ENCODE data around the gene RCVRN.

Gene RCVRN

DNA sequence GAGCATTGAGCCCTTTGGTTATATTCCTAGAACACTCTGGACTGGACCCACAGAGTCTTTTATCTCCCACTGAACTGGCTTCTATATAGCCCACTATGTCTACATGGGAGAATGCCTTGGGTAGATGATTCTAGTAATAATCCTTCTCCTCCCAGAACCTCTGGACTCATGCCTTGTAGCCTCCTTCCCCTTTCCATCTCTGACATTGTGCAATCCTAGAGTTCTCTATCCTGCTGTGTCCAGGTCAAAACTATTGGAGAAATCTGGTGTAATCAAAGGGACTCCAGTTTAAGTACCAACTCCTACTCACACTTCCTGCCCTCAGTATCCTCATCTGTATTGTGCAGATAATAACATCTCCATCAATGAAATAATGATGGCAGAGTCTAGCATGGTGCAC lies 9.1 kb downstream of the RCVRN start:
- no peak for DNase-seq

DNA sequence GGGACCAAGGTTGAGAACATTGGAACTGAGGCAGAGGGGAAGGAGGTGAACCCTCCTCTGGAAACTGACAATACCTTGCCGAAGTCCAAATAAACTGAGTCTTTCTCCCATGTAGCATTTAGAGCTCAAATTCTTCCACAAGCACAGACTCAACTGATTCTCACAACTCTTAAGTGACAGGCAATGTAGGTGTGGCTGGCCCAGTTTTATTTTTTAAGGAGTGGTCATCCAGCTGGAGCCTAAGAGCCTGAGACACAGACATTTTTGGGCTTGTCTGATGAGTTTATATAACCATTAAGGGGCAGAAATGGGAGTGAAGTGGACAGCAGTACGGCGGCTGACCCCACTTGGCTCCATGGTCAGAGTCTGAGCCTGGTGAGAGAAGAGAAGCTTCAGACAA lies 10.8 kb downstream of the RCVRN start:
- no peak for DNase-seq

DNA sequence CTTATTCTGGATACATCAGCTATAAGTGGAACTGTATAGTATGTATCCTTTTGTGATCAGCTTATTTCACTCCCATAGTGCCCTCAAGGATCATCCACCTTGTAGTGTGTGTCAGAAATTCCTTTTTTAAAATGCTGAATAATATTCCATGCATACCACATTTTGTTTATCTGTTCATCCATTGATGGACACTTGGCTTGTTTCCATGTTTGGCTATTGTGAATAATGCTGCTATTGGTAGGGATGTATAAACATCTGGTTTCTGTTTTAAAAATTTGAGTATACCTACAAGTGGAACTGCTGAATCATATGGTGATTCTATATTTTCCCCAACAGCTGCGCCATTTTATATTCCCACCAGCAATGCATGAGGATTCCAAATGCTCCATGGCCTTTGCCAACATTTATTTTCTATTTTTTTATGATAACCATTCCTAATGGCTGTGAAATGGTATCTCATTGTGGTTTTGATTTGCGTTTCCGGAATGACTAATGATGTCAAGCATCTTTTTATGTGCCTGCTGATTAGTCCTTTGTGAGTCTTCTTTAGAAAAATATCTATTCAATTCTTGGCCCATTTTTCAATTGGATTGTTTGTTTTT lies 11.6 kb downstream of the RCVRN start:
- no peak for DNase-seq

DNA sequence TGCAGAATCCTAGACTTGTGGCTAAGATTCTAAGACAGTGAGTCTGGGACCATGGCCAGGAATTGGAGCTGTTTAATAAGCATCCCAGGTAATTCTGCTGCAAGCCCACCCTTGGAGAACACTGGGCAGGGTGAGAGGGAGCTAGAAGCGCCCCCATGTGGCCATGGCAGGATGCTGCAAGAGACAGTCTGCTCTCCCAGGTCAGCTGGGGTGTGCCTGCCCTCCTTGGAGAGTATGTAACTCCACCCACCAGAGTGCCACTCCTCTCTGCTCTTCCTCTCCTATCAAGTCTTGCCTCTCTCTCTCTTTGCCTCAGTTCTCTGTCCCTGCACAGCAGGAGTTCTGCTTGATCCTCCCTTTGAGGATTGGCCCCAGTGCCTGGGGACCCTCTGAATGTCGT lies 14.9 kb downstream of the RCVRN start:
- no peak for DNase-seq

DNA sequence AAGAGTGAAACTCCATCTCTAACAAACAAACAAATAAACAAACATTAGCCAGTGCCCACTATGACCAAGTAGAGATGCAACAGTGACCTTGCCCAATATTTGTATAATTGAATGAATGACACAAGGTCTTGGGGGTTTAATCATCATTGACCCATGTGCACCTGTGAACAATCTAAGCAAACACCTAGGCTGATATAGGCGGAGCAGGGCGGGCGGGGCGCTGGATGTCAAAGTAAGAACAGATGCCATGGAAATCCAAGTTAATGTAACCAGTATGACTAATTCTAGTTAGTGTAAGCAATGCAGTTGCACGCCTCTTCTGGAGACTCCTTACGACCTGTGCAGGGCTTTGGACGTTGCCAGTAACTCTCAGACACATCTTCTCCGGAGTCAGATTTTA lies 17.6 kb downstream of the RCVRN start:
- DNase-seq, result no peak

DNA sequence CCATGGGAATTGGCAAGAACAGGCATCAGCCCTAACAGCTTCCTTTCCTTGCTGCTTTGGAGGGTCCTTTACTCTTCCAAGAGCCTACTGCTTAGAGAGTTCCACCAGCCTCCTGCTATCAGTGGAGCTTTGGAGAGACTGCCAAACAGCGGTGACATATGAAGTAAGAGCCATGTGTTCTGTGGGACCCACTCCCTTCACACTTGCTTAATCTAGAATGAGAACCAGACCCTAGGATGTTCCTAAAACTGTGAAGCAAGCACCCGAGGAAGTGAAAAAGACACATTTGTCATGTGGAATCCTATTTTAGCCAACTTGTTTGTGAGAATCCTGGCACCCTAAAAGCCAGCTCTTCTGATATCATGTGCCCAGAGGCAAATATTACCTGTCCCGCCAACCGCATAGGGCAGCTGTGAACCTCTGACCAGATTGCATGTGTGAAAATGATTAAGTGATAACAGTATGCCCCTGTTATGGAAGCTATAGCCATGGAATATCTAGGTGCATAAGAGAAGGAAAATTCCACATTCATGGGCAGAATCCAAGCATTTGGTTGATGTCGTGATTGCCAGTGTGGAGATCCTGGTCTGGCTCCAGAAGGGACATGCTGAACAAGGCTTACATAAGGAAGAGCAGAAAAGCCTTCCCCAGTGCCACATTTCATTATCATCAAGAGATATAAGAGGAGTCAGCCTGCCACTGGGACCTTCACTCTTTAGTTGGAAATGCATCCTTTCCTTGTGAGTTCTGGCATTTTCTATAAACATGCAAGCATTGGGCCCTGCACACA lies 18.7 kb downstream of the RCVRN start:
- no peak for DNase-seq

DNA sequence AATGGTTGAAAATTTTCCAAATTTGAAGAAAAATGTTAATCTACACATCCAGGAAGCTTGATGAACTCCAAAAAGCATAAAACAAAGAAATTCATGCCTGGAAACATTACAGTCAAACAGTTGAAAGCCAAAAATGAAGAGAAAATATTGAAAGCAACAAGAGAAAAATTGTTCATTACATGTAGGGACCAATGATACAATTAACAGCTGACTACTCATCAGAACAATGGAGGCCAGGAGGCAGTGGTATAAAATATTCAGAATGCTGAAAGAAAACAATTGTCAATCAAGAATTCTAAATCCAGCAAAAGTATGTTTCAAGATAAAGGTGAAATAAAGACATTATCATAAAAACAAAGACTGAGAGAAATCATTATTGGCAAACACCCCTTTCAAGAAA lies 21.6 kb downstream of the RCVRN start:
- no peak for DNase-seq

DNA sequence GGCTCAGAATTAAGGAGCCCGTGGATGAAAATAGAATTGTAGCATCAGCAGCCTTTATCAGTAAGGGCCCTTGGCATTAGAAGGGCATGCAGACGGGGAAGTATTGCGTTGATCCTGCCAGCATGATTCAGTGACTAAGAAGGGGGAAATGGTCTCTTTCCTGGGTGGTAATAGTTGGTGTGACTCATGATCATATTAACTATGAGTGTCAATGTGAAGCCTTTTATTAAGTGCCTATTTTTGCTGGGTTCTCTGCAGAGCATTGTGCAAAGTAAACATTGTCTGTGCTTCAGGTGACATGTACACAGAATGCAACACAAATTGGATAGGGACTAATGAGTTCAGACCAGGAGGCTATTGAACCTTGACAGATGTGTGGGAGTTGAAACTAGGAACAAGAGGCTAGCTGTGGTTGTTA lies 24.5 kb downstream of the RCVRN start:
- no peak for DNase-seq

DNA sequence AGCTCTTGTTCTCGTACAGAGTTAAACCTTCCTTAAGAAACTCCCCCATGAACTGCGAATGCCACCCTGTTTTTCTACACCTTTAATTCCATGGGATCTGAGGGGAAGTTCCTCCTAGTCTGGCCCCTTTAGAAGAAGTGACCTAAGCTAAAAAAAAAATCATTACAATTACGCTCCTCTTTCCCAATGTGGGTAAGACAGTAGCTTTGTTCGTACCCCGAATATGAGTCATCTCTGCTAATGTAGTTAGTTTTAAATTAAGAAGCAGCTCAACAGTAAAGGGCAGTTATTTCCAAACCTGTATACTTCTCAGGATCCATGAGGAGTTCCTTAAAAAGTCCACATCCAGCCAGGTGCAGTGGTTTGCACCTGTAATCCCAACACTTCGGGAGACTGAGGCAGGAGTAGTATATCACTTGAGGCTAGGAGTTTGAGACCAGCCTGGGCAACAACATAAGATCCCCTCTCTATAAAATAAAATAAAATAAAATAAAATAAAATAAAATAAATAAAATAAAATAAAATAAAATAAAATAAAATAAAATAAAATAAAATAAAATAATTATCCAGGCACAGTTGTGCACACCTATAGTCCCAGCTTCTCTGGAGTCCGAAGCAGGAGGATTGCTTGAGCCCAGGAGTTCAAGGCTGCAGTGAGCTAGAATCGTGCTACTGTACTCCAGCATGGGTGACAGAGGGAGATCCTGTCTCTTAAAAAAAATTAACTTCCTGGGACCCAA lies 26.1 kb downstream of the RCVRN start:
- no peak for DNase-seq

DNA sequence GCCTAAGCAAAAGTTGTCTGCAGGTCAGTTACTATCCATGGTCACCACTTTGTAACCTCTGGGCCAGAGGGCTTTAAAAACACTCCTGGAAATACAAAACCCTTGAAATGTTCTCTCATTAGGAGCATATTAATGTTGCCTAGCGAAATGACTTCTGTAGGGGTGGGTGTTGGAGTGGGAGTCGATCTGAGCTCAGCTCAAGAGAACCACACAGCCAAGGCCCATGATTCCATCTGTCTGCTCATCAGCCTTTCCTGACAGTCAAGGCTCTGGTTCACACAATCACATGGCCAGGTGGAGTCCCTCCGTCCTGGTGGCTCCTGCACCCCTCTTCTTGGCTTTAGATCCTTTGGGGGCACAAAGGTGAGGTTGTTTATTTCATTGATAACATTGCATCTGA lies 26.7 kb downstream of the RCVRN start:
- DNase-seq, result no peak

DNA sequence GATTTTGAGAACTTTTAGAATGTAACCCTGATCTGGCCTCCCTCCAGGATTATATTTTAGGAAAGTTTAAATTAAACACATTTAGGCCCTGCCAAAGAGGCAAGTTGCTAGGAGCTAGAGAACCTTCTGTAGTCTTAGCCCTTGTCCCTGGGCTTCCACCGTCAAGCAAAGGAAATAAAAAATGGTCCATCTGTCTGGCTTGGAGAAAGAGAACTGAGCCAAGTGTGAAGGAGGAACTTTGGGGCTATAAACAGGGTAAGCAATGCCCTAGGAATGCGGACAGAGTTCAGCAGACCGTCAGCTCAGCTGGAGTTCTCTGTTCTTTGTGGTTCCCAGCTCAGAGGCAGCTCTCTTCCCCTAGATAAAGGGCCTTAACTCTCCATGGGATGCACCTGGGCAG lies 29.6 kb downstream of the RCVRN start:
- DNase-seq, result no peak

DNA sequence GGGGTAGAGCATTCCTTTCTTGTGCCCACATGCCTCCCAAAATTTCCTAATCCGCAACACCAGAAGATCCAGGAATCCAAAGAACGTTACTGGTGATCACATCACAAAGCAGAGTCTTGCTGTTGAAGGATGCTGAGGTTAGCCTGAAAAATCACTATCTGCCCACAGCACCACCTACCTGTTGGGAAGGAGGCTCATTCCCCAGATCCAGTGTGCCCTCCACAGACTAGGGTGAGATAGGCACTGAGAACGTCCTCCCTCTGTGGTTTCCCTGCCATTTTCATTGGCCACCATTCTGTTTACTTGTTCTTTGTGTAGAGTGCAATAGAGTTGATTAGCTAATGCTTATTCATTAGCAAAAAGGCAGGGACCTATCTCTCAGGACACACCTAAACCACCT lies 30.3 kb downstream of the RCVRN start:
- DNase-seq, result no peak

DNA sequence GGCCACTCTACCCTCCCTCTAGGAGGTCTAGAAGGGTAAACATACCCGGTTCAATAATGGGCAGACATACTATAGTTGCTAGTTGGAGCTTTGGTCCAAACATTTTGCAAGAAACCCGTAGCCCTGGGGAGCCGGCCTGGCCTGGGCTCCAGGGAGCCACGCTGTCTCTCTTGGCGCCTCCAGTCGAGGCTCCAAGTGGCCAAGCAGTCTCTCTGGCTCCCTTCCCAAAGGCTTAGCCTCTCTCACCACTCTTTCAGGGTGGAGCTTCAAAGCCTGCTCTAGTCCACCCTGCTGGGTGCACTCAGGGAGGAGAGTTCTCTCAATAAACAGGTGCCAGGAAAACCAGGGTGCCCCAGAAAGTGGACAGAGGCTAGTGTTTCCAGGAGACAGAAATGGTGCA lies 32.2 kb downstream of the RCVRN start:
- DNase-seq, result no peak

DNA sequence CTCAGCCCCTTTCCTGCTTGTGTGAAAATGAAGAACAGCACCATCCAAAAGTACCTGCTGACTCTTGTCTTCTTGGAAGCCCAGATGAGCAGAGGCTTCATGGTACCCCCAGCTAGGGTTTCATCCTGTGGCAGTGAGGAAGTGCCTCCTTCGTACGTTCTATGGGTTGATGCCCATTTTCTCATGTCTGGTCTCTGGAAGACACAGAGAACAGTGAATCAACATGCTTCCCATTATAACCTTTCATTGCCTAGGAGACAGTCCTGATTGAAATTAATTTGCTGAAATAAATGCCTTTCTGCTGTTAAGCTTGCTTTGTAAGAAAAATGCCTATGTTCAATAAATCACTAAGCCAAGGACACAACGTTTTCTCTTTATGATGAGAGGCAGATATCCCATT lies 36.5 kb downstream of the RCVRN start:
- DNase-seq, result no peak

DNA sequence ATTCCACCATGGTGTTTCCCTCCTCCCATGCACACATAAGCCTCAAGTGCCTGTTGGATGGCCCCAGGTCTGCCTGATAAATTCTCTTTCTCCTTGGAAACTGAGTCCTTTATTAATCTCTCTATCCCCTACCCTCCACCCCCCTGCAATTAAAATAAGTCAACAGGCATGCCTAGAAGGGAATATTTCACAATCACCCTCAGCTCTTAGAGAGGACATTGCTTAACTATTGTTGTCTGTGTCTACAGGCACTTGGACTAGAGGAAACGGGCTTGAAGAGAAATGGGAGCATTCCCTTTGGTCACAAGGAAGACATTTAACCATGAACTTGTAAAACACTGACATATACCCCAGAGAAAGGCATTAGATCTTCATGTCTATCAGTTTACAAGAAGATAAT lies 39.5 kb downstream of the RCVRN start:
- DNase-seq, result no peak

DNA sequence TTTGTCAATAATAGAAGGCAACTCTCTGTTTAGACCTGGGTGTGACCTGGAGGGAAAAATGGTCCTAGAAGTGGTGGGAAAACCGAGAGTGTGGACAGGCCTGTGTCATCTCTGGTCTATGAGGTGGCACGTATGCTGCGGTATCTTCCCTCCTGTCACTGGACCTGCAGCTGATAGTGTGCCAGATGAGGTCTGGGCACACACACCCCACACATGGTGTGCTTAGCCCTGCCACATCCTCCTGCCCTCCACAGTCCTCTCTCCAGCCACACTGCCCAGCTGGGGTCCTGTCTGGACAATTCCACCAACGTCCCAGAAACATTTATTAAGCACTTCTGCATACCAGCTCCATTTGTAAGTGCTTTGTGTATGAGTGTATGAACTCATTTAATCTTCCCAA lies 42.1 kb downstream of the RCVRN start:
- no peak for DNase-seq

DNA sequence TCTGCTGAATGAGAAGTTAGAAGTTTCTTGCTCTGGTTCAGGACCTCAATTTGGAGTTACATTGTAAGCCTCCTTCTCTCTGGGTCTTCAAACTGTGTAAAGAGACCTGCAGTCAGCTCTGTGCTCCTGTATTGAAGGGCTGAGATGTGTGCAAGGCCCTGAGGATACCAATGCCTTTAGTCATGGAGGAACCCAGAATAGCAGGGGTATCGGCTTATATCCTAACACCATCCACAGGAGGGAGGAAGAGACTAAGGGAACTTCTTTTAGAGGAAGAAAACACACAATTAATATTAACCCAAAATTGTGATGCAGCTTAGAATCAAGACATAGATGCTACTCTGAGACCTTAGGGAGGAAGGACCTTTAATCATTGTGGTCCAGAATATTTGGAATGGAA lies 42.9 kb downstream of the RCVRN start:
- no peak for DNase-seq

DNA sequence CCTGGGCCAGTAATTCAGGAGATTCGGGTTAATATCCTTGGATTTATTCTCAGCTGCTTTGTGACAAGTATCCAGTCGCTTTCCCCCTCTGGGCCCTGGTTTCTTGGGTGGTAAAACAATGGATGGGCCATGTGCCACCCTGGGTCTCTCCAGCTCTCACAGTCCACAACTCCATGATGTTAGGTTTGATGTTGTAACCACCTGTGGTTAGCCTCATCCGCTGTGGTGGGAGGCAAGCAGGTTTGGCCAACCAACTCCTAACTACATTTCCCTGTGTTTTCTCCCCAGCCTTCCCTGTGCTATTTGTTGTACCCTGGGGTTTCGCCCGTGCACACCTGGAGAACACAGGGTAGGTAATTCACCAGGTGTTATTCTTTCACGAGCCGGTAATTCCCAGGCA lies 44.2 kb downstream of the RCVRN start:
- DNase-seq, result no peak

DNA sequence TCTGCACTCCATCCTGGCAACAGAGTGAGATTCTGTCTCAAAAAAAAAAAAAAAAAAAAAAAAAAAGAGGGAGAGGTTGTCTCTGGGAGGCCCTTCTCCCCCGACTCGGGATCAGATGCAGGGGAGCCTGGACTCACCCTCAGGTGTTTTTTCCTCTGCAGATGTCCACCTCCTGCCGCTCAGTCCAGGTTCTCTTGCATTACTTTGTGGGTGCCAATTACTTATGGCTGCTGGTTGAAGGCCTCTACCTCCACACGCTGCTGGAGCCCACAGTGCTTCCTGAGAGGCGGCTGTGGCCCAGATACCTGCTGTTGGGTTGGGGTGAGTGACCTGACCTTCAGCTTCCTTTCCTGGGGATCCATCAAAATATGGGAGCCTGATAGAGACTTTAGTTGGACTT lies 45.3 kb downstream of the RCVRN start:
- no peak for DNase-seq

DNA sequence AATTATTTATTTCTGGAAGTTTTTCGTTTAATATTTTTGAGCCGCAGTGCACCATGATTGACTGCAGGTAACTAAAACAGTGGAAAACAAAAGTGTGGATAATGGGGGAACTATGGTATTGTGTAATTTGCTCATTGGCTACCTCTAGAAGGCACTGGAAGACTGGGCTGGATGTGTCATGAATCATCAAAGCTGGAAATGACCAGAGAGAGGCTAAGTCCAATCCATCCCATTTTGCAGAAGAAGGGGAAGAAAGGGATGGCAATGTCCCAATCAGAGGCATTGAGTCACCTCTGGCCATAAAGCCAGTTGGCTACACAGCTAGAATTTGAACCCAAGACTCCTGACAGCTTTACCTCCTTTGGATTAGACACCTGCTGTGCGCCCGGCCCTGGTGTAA lies 50.0 kb downstream of the RCVRN start:
- DNase-seq, result no peak

DNA sequence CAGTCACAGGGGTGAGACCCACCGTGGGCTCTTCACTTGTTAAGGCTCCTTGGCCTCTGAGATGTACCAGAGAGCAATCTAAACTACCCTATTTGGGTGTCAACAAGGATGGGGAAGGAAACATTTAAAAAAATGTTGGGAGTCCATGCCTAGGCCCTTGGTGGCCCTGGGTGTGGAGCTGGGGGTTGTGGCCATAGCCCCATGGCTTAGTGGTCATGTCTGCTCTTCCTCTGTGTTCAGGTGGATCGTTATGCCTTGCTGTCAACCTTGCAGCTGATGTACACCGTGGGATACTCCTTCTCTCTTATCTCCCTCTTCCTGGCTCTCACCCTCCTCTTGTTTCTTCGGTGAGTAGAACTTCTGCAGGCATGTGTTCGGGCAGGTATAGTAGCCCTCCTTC lies 50.8 kb downstream of the RCVRN start:
- DNase-seq, result no peak

DNA sequence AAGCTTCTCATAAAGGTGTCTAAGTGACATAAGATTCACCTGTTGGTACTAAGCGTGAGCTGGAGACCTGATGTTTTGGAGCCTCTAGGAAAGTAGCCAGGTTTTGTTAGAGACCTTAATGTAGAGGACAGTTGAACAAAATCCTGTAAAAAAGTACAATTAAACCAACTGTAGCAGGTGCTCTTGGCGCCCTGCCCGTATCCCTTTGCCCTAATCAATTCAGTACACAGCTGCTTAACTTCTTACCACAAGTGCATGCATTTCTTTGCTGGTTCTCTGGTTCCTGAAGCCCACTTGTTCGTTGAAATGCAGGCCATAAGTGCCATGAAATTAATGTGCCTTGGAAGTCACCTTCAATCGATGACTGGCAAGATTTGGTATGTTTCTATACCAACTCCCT lies 54.9 kb downstream of the RCVRN start:
- DNase-seq, result no peak

Measured in HCEC 1CT (cell line).